ENCODE measurements around the gene GSTM2. TPM values are rescaled to one million over a fixed set of nuclear protein-coding genes. Genes with fewer than 3 reads are reported as not detected.

Gene GSTM2
- total RNA-seq, 1 experiment from 2014 or later: 5.9 TPM

DNA sequence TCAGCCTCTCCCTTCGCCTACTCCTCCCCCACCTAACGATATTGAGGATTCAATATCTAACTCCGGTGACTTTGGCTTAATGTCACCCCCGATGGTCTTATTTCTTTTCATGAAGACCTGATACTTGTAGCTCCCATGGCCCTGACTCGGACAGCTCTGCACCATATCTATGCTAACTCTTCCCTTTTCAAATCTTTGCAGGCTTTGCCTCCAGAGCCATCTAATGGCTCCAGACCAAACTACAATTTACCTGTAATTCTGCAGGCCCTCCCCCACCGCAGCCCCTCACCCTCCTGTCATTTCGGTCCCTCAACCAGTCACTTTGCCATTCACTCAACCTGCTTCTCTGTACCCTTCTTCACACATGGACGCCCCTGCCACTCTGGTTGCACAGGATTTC lies 36.3 kb downstream of the GSTM2 start:
- Histone ChIP-seq H3K9ac (ENCODE audit: low read length) (no peak overlapping the region), H3K27me3 (ENCODE audit: insufficient read depth, low read length) (no peaks in the 10 kb centered on the region), H3K36me3 (ENCODE audit: control insufficient read depth in 1 of 2, insufficient read depth in 2 of 2, low read length in 2 of 2) (no peaks in the 10 kb centered on the region), H3K79me2 (ENCODE audit: insufficient read depth, low read length) (no peaks in the 10 kb centered on the region), H3K4me3 (replicated peaks in 1 of 2; ENCODE audit: low read depth in 1 of 2, low read length in 2 of 2) (no peak overlapping the region), H3K4me2 (ENCODE audit: low read length) (no peak overlapping the region), H2AFZ (ENCODE audit: low read depth, low read length, poor library complexity, severe bottlenecking) (no peak overlapping the region), H3K27ac (ENCODE audit: low read depth, low read length) (no peak overlapping the region), H4K20me1 (ENCODE audit: insufficient read depth) (no peaks in the 10 kb centered on the region), H3K4me1 (ENCODE audit: control insufficient read depth in 1 of 2, insufficient read depth in 2 of 2, low read length in 2 of 2) (no peaks in the 10 kb centered on the region), H3K9me3 (ENCODE audit: control insufficient read depth in 1 of 2, insufficient read depth in 1 of 2, low read depth in 1 of 2, low read length in 2 of 2) (peaks cover 0 to 6% of the 10 kb centered on the region in 2 experiments; a peak in 1 of 4 replicates), H3K9me2 (ENCODE audit: insufficient read depth) (no peaks in the 10 kb centered on the region)
- BruUV-seq (replicated peaks): no TSS peak
- no peak for DNase-seq (ENCODE audit: low read depth, low spot score)
- ChIA-PET POLR2A (no interaction called here), RAD21 (ENCODE audit: low non-redundant PET in 1 of 2, low total read pairs in 2 of 2, uncharacterized antibody in 2 of 2, unreplicated experiment in 2 of 2) (no interaction called here), CTCF (no interaction called here)
- no peak for ATAC-seq
- intact Hi-C loops (cut with micrococcal nuclease): no loop called here
- TF ChIP-seq RAD21 (IDR thresholded peaks at IDR 0.05; ENCODE audit: low read depth) (peak; percentile 30; the same call in 1 of the 2 replicates), CBX3 (IDR thresholded peaks at IDR 0.05; ENCODE audit: low read depth) (no peak)

DNA sequence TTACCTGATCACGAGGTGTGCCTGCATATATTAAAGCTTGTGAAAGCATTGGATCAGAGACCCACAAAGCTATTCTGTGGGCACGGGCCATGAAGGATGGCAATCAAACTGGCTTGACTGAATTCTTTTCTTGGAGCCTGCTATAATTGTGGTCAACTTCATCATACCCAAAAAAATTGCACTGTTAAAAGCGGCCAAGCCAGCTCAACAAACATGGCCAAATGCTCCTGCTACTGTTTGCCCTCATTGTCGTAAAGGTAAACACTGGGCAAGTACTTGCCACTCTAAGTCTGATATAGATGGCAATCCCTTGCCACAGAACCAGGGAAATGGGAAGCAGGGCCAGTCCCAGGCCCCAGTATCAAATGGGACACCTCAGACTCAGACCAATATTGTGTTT lies 37.6 kb downstream of the GSTM2 start:
- no TSS peak for BruUV-seq (replicated peaks)
- Histone ChIP-seq H3K27me3 (ENCODE audit: insufficient read depth, low read length) (no peaks in the 10 kb centered on the region), H3K9ac (ENCODE audit: low read length) (no peak overlapping the region), H3K4me2 (ENCODE audit: low read length) (no peak overlapping the region), H4K20me1 (ENCODE audit: insufficient read depth) (no peaks in the 10 kb centered on the region), H3K9me2 (ENCODE audit: insufficient read depth) (no peaks in the 10 kb centered on the region), H3K27ac (ENCODE audit: low read depth, low read length) (no peak overlapping the region), H3K9me3 (ENCODE audit: control insufficient read depth in 1 of 2, insufficient read depth in 1 of 2, low read depth in 1 of 2, low read length in 2 of 2) (peaks cover 0 to 6% of the 10 kb centered on the region in 2 experiments; a peak in 1 of 4 replicates), H3K4me1 (ENCODE audit: control insufficient read depth in 1 of 2, insufficient read depth in 2 of 2, low read length in 2 of 2) (no peaks in the 10 kb centered on the region), H3K4me3 (replicated peaks in 1 of 2; ENCODE audit: low read depth in 1 of 2, low read length in 2 of 2) (no peak overlapping the region), H3K79me2 (ENCODE audit: insufficient read depth, low read length) (no peaks in the 10 kb centered on the region), H2AFZ (ENCODE audit: low read depth, low read length, poor library complexity, severe bottlenecking) (no peak overlapping the region), H3K36me3 (ENCODE audit: control insufficient read depth in 1 of 2, insufficient read depth in 2 of 2, low read length in 2 of 2) (no peaks in the 10 kb centered on the region)
- ATAC-seq (no peak), DNase-seq (ENCODE audit: low read depth, low spot score) (no peak)
- intact Hi-C loops (cut with micrococcal nuclease): loop anchor here (5.0 kb wide), 1 partner anchor 33 kb away; no protein-coding TSS in a partner anchor
- ChIA-PET RAD21 (ENCODE audit: low non-redundant PET in 1 of 2, low total read pairs in 2 of 2, uncharacterized antibody in 2 of 2, unreplicated experiment in 2 of 2) (interaction anchor here in 1 of 2 experiments (0.6 kb wide), 1 partner anchor 30 kb away, joined by 3 read pairs; no protein-coding TSS in a partner anchor), CTCF (no interaction called here), POLR2A (no interaction called here)
- TF ChIP-seq FOSL1 (IDR thresholded peaks at IDR 0.05; ENCODE audit: low read depth) (no peak), ZBTB33 (IDR thresholded peaks at IDR 0.05; ENCODE audit: extremely low read depth, insufficient replicate concordance, low read length) (no peak), CBX3 (IDR thresholded peaks at IDR 0.05; ENCODE audit: low read depth) (no peak), REST (IDR thresholded peaks at IDR 0.05; ENCODE audit: low read depth) (no peak), POLR2AphosphoS5 (IDR thresholded peaks at IDR 0.05; ENCODE audit: low read depth, low read length) (no peak), SP1 (IDR thresholded peaks at IDR 0.05; ENCODE audit: low read depth) (no peak), EZH2phosphoT487 (IDR thresholded peaks at IDR 0.05; ENCODE audit: borderline replicate concordance) (no peak), CEBPB (IDR thresholded peaks at IDR 0.05; ENCODE audit: low read depth) (no peak), TCF7L2 (IDR thresholded peaks at IDR 0.05; ENCODE audit: borderline replicate concordance, extremely low read depth, insufficient read depth, insufficient read length) (no peak), YY1 (IDR thresholded peaks at IDR 0.05; ENCODE audit: extremely low read depth, insufficient replicate concordance, low read depth, low read length) (no peak), SRF (IDR thresholded peaks at IDR 0.05; ENCODE audit: low read depth) (no peak)
- TF ChIP-seq, protein P1, sequence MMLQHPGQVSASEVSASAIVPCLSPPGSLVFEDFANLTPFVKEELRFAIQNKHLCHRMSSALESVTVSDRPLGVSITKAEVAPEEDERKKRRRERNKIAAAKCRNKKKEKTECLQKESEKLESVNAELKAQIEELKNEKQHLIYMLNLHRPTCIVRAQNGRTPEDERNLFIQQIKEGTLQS (IDR thresholded peaks at IDR 0.05): no peak
